ENCODE data around the gene VPS13D. TPM values are rescaled to one million over a fixed set of nuclear protein-coding genes. Genes with fewer than 3 reads are reported as not detected.

The VPS13D gene
- total RNA-seq, 2 donors from 2014 or later: 70.1 to 129 TPM

DNA sequence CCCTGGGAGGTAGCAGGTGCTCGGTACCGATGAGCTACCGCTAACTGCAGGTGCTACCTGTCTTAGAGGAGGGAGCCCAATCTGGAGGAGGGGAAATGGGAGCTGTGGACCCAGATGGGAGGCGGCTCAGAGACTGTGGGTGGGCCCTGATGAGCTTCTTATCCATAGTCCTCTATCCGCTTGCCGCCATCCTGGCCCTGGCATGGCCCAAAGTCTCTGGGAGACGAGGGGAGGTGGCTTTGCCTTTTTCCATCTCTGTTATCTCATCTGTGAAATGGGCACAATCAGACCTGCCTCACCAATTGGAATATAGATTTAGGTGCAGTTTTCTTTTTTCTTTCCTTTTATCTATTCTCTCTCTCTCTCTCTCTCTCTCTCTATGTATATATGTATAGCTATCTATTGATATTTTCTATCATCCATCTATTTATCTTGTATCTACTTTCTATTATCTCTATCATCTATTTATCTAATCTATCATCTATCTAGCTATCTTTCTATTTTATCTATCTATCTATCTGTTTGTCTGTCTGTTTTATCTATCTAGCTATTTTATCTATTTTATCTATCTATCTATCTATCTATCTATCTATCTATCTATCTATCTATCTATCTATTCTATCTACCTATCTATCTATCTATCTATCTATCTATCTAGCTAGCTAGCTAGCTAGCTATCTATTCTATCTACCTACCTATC is 46.6 kb upstream of the VPS13D start:
- Histone ChIP-seq H3K4me1 (ENCODE audit: control insufficient read depth in 1 of 2, low read depth in 2 of 2) (peaks cover 10 to 38% of the 10 kb centered on the region in 2 donors), H3K36me3 (no peaks in the 10 kb centered on the region), H3K9me3 (no peaks in the 10 kb centered on the region), H3K4me3 (no peak overlapping the region), H3K27me3 (replicated peaks; ENCODE audit: insufficient read depth) (no peaks in the 10 kb centered on the region), H3K27ac (peak overlapping the region in 1 of 2 donors; percentile 54)
- no peak for DNase-seq (ENCODE audit: low spot score)
- TF ChIP-seq, protein P1, sequence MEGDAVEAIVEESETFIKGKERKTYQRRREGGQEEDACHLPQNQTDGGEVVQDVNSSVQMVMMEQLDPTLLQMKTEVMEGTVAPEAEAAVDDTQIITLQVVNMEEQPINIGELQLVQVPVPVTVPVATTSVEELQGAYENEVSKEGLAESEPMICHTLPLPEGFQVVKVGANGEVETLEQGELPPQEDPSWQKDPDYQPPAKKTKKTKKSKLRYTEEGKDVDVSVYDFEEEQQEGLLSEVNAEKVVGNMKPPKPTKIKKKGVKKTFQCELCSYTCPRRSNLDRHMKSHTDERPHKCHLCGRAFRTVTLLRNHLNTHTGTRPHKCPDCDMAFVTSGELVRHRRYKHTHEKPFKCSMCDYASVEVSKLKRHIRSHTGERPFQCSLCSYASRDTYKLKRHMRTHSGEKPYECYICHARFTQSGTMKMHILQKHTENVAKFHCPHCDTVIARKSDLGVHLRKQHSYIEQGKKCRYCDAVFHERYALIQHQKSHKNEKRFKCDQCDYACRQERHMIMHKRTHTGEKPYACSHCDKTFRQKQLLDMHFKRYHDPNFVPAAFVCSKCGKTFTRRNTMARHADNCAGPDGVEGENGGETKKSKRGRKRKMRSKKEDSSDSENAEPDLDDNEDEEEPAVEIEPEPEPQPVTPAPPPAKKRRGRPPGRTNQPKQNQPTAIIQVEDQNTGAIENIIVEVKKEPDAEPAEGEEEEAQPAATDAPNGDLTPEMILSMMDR (IDR thresholded peaks at IDR 0.05): no peak
- no peak for ATAC-seq (ENCODE audit: insufficient number of reproducible peaks, low FRiP score, low read depth)

DNA sequence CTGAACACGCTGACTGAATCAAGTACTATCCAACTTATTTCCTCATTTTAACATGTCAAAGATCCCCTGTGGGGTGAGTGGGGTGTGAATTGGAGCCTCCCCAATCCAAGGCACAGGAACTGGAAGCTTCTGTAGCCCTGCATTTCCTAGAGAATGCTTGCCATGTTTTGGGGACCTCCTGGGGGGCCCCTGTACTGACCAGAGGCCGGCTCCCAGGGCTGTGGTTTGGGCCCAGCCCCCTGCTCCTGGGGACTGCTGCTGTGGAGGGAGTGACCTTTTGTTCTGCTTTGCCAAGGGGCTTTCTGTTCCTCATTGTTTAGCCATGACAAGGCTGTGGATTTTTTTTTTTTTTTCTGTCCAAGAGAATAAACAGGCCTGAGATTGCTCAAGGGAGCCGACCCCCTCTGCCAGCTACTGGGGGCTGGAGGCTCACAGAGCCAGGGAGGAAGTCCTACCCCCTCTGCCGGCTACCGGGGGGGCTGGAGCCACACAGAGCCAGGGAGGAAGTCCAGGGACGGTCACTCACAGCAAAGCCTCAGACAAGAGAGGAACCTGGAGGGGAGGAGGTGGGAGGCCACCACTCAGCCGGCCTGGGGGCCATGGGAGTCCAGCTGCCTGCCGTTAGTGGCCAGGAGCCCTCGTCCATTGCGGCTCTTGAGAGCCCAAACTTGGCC is 45.7 kb upstream of the VPS13D start:
- Histone ChIP-seq H3K4me1 (ENCODE audit: control insufficient read depth in 1 of 2, low read depth in 2 of 2) (peaks cover 10 to 41% of the 10 kb centered on the region in 2 donors), H3K36me3 (no peaks in the 10 kb centered on the region), H3K4me3 (no peak overlapping the region), H3K9me3 (no peaks in the 10 kb centered on the region), H3K27ac (peak overlapping the region; percentile 26 to 54), H3K27me3 (replicated peaks; ENCODE audit: insufficient read depth) (no peaks in the 10 kb centered on the region)
- TF ChIP-seq, protein P1 (IDR thresholded peaks at IDR 0.05): no peak
- peak; percentile 28 for DNase-seq (ENCODE audit: low spot score)
- ATAC-seq (ENCODE audit: insufficient number of reproducible peaks, low FRiP score, low read depth): peak; percentile 57

DNA sequence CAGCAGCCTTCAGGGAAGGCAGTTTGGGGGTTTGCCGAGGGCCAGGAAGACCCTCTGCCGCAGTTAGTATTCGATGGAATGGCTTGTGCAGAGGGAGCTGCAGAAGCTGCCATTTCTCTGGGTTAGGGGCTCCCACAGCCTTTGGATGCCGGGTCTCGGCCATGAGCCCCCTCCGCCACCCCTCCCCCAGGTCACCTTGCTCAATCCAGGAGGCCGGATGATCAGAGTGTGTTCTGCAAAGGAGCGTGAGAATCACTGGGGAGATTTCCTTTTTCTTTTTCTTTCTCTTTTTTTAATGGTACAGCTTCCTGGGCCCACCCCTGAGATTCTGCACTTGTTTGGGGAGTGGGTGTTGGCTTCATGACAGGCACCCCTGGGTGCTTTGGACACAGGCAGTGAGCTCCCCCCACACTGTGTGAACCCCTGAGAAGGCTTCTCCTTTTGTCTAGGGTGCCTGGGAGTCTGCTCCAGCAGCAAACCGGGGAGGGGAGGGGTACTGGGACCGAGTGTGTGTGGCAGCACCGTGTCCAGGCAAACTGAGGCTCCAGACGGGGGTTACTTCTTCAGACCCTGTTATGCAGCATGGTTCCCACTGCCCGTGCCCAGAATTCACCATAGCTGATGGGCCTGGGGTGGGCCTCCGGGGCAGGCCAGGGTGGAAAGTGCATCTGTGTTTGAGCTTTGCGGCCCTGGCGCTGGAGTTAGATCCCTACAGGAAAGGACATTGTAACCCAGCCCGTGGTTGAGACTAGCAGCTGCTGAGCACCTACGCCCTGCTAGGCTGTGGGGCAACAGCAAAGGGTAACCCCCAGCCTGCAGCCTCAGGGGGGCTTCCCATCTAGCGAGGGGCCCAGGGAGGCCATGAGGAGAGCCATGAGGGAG is 44.6 kb upstream of the VPS13D start:
- no peak overlapping the region for H3K4me3 ChIP-seq

DNA sequence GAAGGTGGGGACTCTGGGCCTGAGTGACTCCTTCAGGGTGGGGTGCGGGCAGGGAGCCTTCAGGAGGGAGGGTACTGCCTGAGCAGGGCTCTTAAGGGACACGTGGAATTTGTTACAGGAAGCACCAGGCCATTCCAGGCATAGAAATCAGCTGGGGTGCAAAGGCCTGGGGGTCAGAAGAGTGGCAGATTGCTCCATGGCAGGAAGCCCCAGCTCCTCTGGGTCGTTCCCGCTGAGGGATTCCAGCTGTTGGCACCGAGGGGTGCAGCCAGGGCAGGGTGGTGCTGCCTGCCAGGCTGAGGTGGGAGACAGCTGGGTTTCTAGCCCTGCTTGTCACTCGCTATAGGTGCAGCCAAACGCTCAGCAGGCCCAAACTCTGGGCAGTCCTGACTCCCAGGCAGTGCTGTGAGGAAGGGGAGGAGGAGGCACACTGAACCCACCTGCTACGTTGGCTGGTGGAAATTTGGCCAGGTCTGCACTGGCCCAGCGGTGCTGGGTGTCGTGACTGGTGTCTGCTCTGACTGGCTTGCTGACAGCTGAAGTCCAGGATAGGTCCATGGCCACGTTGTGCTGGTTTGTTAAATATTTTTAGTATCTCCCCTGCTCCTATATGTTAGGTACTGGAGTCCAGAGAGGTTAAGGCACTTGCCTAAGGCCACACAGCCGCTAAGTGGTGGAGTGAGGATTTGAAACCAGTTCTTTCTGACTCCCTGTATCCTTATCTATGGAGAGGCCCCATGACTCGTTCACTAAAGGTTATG is 43.7 kb upstream of the VPS13D start:
- DNase-seq (ENCODE audit: low spot score) (no peak), ATAC-seq (ENCODE audit: insufficient number of reproducible peaks, low FRiP score, low read depth) (no peak)
- Histone ChIP-seq H3K27ac (no peak overlapping the region), H3K36me3 (no peaks in the 10 kb centered on the region), H3K4me3 (no peak overlapping the region), H3K27me3 (replicated peaks; ENCODE audit: insufficient read depth) (no peaks in the 10 kb centered on the region), H3K9me3 (no peaks in the 10 kb centered on the region), H3K4me1 (ENCODE audit: control insufficient read depth in 1 of 2, low read depth in 2 of 2) (peaks cover 10 to 41% of the 10 kb centered on the region in 2 donors)
- TF ChIP-seq, protein P1 (IDR thresholded peaks at IDR 0.05): no peak

More for the DNA sequence above, 44.6 kb upstream of the VPS13D start:
- H3K27ac ChIP-seq: peak overlapping the region in 1 of 2 donors; percentile 54
- H3K4me1 ChIP-seq (ENCODE audit: control insufficient read depth in 1 of 2, low read depth in 2 of 2): peaks cover 10 to 41% of the 10 kb centered on the region in 2 donors
- TF ChIP-seq, protein P1 (IDR thresholded peaks at IDR 0.05): no peak
- ATAC-seq (ENCODE audit: insufficient number of reproducible peaks, low FRiP score, low read depth) (no peak), DNase-seq (ENCODE audit: low spot score) (no peak)
- H3K36me3 ChIP-seq: no peaks in the 10 kb centered on the region
- no peaks in the 10 kb centered on the region for H3K9me3 ChIP-seq
- H3K27me3 ChIP-seq (replicated peaks; ENCODE audit: insufficient read depth): no peaks in the 10 kb centered on the region

Data from thoracic aorta (tissue), 2 donors.